ENCODE data around the gene LMLN.
"Not testable (repeated sequence)": the region's sequence is repeated elsewhere in the genome, so short reads cannot be mapped to it uniquely, and the experiment has no call there.

The LMLN gene

DNA sequence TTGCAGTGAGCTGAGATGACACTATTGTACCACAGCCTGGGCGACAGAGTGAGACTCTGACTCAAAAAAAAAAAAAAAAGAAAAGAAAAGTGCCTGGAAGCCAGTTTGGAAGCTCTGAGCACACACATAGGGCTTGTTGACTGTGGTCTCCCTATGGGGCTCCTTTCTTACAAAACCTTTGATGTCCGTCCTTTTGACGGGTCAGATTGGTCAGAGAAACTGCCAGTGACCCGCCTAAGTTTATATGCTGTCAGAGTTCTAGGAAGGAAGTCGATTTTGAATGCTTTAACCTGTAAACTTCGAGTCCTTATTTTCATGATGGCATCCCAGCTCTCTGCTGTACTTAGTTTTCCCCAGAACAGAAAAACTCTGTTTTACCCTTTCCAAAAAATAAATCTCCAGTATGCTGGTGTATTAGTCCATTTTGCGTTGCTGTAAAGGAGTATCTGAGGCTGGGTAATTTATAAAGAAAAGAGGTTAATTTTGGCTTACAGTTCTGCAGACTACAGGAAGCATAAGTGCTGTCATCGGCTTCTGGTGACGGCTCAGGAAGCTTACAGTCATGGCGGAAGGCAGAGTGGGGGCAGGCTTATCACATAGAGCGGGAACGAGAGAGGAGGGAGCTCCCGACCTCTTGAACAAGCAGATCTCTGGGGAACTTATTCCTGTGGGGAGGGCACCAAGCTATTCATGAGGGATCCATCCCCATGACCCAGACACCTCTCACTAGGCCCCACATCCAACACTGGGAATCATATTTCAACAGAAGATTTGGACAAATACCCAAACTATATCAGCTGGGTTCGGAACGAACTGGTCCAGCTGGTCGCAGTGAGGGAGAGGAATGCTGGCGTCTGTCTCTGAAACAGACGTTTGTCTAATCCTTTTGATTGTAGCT, 72.3 kb downstream of the LMLN start:
- H3K27me3 ChIP-seq (ENCODE audit: control insufficient read depth, insufficient read depth, low read length) = no peaks in the 10 kb centered on the region
- H3K4me1 ChIP-seq (ENCODE audit: control insufficient read depth, insufficient read depth, low read length) = no peaks in the 10 kb centered on the region
- no peak overlapping the region for H3K4me3 ChIP-seq (ENCODE audit: low read length)
- no peak overlapping the region for H3K27ac ChIP-seq (ENCODE audit: low read depth, low read length)
- no peaks in the 10 kb centered on the region for H3K36me3 ChIP-seq (ENCODE audit: control insufficient read depth, insufficient read depth, low read length)
- H3K9ac ChIP-seq (ENCODE audit: low read length) = no peak overlapping the region

DNA sequence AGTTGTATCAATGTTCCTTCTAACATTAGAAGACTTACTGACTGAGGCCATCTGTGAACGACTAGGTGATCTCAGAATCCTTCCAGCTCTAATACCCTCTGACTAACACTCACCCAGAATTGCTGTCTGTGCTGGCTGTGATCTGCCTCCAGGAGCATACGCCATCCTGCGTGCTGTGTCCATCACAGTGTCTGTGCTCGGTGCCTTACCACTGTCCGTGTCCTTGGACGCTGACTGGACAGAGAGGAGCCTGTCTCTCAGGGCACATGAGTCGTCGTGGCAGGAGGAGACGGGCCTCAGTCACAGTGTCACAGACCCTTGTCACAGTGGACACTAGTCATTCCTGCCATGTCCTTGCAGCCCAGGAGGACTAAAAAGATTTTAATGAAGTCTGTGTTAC, 83.1 kb downstream of the LMLN start:
- no peak overlapping the region for H3K27ac ChIP-seq (ENCODE audit: low read depth, low read length)
- H3K27me3 ChIP-seq (ENCODE audit: control insufficient read depth, insufficient read depth, low read length) = no peaks in the 10 kb centered on the region
- no peak overlapping the region for H3K9ac ChIP-seq (ENCODE audit: low read length)
- peaks cover 4% of the 10 kb centered on the region for H3K36me3 ChIP-seq (ENCODE audit: control insufficient read depth, insufficient read depth, low read length)
- no peak overlapping the region for H3K4me3 ChIP-seq (ENCODE audit: low read length)
- no peaks in the 10 kb centered on the region for H3K4me1 ChIP-seq (ENCODE audit: control insufficient read depth, insufficient read depth, low read length)

DNA sequence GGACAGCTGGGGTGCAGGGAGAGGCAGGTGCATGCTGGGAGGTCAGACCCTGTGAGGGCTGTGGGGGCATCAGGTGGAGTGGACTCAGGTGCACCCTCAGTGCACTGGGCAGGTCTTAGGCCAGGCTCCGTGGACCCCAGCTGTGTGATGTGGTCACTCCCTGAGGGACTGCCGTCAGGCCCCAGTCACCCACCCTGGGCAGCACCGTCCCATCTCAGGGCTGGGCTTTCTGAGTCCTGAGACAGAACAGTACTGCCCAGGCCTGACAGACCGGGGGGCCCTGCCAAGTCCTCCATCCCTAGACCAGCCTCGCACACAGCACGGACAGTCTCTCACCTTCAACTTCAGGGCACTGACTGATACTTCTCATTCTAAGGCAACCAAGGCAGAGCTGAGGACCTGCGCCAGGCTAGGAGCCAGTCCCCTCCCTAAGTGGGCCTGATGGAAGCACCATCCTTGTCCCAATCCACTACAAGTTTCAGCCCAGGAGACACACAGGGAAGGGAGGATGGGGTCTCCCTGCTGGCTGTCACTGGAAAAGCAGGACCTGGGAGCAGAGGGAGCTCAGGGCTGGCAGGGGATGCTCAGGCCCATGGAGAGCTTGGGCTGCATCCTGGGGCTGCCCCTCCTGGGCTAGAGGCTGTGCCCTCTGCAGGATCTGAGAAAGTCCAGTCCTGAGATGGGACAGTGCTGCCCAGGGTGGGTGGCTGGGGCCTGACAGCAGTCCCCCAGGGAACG, 86.3 kb downstream of the LMLN start:
- Histone ChIP-seq H3K27ac (ENCODE audit: low read depth, low read length) (no peak overlapping the region), H3K27me3 (ENCODE audit: control insufficient read depth, insufficient read depth, low read length) (no peaks in the 10 kb centered on the region), H3K36me3 (ENCODE audit: control insufficient read depth, insufficient read depth, low read length) (no peaks in the 10 kb centered on the region), H3K9ac (ENCODE audit: low read length) (no peak overlapping the region), H3K4me1 (ENCODE audit: control insufficient read depth, insufficient read depth, low read length) (no peaks in the 10 kb centered on the region), H3K4me3 (ENCODE audit: low read length) (no peak overlapping the region)

DNA sequence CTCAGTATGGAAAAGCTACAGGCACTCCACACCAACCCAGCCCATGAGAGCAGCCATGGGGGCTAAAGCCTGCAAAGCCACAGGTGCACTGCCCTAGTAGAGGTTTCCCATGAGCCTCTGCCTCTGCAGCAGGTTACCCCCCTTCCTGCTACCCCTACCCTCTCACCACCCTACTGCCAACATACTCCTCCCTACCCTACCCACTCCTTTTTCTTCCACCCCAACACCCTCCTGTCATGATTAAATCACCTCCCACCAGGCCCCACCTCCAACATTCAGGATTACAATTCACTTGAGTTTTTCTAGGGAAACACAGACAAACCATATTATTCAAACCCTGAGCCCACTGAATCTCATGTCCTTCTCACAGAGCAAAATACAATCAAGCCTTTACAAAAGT, 88.4 kb downstream of the LMLN start:
- Histone ChIP-seq H3K36me3 (ENCODE audit: control insufficient read depth, insufficient read depth, low read length) (no peaks in the 10 kb centered on the region), H3K27ac (ENCODE audit: low read depth, low read length) (no peak overlapping the region), H3K27me3 (ENCODE audit: control insufficient read depth, insufficient read depth, low read length) (no peaks in the 10 kb centered on the region), H3K9ac (ENCODE audit: low read length) (no peak overlapping the region), H3K4me1 (ENCODE audit: control insufficient read depth, insufficient read depth, low read length) (no peaks in the 10 kb centered on the region), H3K4me3 (ENCODE audit: low read length) (no peak overlapping the region)

DNA sequence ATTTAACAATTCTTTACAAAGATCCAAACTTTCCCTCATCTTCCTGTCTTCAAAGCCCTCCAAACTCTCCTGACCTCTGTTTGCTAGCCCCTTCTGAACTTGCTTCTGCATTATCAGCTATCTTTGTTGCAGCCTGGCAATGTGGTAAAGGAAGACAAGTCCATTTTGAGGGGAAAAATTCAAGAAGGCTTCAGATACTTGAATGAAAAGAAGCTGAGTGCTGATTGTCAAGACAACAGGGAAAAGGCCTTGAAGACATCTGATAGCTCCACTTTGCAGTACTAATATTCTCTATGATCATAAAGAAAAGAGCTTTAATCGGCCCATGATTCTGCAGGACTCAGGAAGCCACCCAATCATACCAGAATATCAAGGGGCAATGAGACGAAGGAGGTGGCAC, 91.8 kb downstream of the LMLN start:
- H3K27me3 ChIP-seq (ENCODE audit: control insufficient read depth, insufficient read depth, low read length) = no peaks in the 10 kb centered on the region
- H3K27ac ChIP-seq (ENCODE audit: low read depth, low read length) = no peak overlapping the region
- no peak overlapping the region for H3K9ac ChIP-seq (ENCODE audit: low read length)
- no peaks in the 10 kb centered on the region for H3K4me1 ChIP-seq (ENCODE audit: control insufficient read depth, insufficient read depth, low read length)
- no peak overlapping the region for H3K4me3 ChIP-seq (ENCODE audit: low read length)
- H3K36me3 ChIP-seq (ENCODE audit: control insufficient read depth, insufficient read depth, low read length) = no peaks in the 10 kb centered on the region

DNA sequence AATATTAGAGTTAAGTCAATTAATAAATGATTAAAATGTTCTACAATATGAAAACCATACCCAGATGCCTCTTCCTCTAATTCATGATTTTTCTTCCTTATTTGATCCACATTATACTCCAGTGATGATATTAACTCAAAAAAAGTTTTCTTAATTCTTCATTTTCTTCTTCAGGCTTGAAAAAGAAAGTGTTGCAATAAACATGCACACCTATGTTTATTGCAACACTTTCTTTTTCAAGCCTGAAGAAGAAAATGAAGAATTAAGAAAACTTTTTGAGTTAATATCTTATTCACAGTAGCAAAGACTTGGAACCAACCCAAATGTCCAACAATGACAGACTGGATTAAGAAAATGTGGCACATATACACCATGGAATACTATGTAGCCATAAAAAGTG, 93.4 kb downstream of the LMLN start:
- not testable (repeated sequence) for H3K27me3 ChIP-seq (ENCODE audit: control insufficient read depth, insufficient read depth, low read length); H3K9ac ChIP-seq (ENCODE audit: low read length); H3K27ac ChIP-seq (ENCODE audit: low read depth, low read length); H3K4me1 ChIP-seq (ENCODE audit: control insufficient read depth, insufficient read depth, low read length); H3K4me3 ChIP-seq (ENCODE audit: low read length); H3K36me3 ChIP-seq (ENCODE audit: control insufficient read depth, insufficient read depth, low read length)

DNA sequence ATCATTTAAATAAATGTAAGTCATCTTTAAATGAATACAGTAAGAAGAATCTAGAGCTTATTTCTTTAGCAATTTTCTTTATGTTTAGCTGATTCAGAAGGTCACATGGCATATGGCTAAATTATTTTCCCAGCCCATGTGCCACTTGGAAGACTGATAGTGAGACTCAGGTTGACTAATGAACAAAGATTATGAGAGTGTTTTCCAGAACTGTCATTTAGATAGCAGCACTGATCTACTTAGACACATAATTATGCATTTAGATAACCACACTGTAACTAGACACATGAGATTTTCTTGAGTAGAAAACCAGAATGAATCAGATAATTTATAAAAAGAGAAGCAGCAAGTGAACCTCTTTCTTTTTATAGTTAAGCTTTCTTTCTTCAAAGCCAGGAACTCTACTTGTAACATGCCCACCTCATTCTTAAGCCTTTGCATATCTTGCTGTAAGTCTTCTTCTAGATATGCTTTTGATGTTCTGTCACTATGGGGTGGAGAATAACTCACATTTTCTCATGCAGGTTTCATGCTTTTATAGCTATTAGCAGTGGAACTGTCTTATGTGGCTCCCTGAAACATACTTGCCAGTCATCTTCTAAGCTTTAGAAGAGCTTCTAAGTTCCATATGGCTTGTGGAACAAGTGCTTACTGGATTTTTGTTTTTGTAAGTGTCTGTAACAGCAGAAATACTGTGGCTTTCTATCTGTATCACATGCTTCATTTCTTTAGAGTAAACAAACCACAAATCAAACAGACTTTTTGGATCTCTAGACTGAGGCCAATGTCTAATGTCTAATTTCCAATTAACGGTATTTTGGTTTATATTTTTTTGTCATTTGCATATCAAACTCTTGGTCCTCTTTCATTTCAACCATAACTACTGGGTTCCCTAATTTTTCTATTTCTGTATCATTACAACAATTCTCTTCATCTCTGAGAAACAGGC, 101.4 kb downstream of the LMLN start:
- Histone ChIP-seq H3K4me3 (ENCODE audit: low read length) (no peak overlapping the region), H3K27me3 (ENCODE audit: control insufficient read depth, insufficient read depth, low read length) (no peaks in the 10 kb centered on the region), H3K27ac (ENCODE audit: low read depth, low read length) (no peak overlapping the region), H3K9ac (ENCODE audit: low read length) (no peak overlapping the region), H3K4me1 (ENCODE audit: control insufficient read depth, insufficient read depth, low read length) (no peaks in the 10 kb centered on the region), H3K36me3 (ENCODE audit: control insufficient read depth, insufficient read depth, low read length) (no peaks in the 10 kb centered on the region)

DNA sequence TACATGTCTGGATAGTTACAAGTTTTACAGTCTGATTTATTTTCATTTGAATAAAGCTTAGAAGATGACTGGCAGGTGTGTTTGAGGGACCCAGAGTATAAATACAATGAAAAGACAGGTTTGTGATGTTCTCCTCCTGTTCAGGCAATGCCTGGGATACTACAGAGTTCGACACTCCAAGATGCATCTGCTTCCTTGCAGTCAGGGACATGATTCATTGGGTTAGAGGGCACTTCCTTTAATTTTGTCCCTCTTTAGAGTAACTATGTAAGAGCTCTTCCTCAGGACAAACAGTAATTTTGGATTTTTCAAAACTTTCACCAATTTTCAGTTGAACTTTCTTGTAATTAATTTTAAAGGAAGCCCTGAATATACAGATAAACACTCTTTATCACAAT, 102.0 kb downstream of the LMLN start:
- no peak overlapping the region for H3K27ac ChIP-seq (ENCODE audit: low read depth, low read length)
- no peaks in the 10 kb centered on the region for H3K27me3 ChIP-seq (ENCODE audit: control insufficient read depth, insufficient read depth, low read length)
- H3K4me1 ChIP-seq (ENCODE audit: control insufficient read depth, insufficient read depth, low read length) = no peaks in the 10 kb centered on the region
- H3K36me3 ChIP-seq (ENCODE audit: control insufficient read depth, insufficient read depth, low read length) = no peaks in the 10 kb centered on the region
- no peak overlapping the region for H3K4me3 ChIP-seq (ENCODE audit: low read length)
- no peak overlapping the region for H3K9ac ChIP-seq (ENCODE audit: low read length)

DNA sequence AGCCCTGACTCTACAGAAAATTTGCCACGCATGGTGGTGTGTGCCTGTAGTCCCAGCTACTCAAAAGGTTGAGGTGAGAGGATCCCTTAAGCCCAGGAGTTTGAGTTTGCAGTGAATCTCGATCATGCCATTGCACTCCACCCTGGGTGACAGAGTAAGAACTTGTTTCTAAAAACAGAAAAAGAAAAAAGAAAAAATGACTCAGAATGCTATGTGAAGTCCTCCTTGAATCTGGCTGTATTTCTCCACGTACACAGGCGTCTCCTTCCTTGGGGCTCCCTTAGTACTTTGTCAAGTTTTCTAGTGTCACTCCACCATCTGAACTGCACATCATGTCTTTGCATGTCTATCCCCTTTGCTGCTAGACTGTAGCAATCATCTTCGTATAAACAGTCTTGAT, 104.4 kb downstream of the LMLN start:
- no peaks in the 10 kb centered on the region for H3K4me1 ChIP-seq (ENCODE audit: control insufficient read depth, insufficient read depth, low read length)
- no peaks in the 10 kb centered on the region for H3K27me3 ChIP-seq (ENCODE audit: control insufficient read depth, insufficient read depth, low read length)
- no peak overlapping the region for H3K4me3 ChIP-seq (ENCODE audit: low read length)

DNA sequence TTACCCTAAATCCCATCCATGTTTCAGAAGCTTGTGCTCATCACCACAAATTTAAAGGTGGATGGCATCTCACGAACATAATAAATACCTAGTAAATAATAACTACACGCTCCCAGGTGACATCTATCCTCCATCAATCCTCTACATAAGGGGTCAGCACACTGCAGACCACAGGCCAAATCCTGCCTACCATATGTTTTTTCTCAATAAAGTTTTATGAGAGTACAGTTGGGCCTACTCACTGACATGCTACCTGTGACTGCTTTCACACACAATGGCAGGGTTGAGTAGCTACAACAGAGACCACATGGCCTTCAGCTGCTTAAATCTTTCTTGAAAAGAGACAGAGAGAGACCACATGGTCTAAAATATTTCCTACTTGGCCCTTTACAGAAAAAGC, 105.9 kb downstream of the LMLN start:
- Histone ChIP-seq H3K27ac (ENCODE audit: low read depth, low read length) (no peak overlapping the region), H3K4me3 (ENCODE audit: low read length) (no peak overlapping the region), H3K4me1 (ENCODE audit: control insufficient read depth, insufficient read depth, low read length) (no peaks in the 10 kb centered on the region), H3K9ac (ENCODE audit: low read length) (no peak overlapping the region), H3K27me3 (ENCODE audit: control insufficient read depth, insufficient read depth, low read length) (no peaks in the 10 kb centered on the region), H3K36me3 (ENCODE audit: control insufficient read depth, insufficient read depth, low read length) (no peaks in the 10 kb centered on the region)

More for the DNA sequence above, 104.4 kb downstream of the LMLN start:
- Histone ChIP-seq H3K9ac (ENCODE audit: low read length) (no peak overlapping the region), H3K27ac (ENCODE audit: low read depth, low read length) (no peak overlapping the region), H3K36me3 (ENCODE audit: control insufficient read depth, insufficient read depth, low read length) (no peaks in the 10 kb centered on the region)

DNA sequence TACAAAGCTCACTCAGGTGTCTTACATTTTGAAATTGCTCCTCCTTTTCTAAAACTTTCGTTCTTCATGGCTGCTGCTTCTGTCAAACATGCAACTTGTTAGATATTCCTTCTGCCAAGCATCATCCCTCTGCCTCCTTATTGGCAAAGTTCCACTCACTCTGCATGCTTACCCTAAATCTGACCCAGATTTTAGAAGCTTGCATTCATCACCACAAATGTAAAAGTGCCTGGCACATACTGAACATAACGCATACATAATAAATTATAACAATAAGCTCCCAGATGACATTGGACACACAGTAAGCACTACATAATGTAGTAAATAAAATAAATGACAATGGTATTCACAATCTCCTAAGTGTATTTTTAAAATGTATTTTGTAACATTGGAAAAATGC, 107.4 kb downstream of the LMLN start:
- Histone ChIP-seq H3K9ac (ENCODE audit: low read length) (no peak overlapping the region), H3K36me3 (ENCODE audit: control insufficient read depth, insufficient read depth, low read length) (no peaks in the 10 kb centered on the region), H3K4me3 (ENCODE audit: low read length) (no peak overlapping the region), H3K4me1 (ENCODE audit: control insufficient read depth, insufficient read depth, low read length) (no peaks in the 10 kb centered on the region), H3K27me3 (ENCODE audit: control insufficient read depth, insufficient read depth, low read length) (no peaks in the 10 kb centered on the region), H3K27ac (ENCODE audit: low read depth, low read length) (peak overlapping the region; percentile 37)

DNA sequence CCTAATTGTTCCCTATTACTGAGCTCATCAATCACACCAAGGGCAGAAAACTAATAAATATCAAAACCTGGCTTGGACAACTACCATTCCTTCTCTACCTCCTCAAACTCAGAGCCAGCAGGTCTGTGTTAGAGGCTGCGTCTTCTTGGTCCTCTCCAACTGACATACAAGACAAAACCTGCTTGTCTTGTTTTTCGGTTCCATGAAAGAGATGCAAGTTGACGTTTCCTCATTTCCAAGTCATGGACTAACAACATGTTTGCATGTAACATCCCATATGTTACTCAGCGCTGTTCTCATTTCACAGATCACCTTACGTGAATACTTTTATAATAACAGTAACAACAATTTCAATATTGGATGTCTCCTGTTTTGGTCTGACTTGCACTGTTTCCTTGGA, 110.9 kb downstream of the LMLN start:
- Histone ChIP-seq H3K27me3 (ENCODE audit: control insufficient read depth, insufficient read depth, low read length) (no peaks in the 10 kb centered on the region), H3K9ac (ENCODE audit: low read length) (no peak overlapping the region), H3K27ac (ENCODE audit: low read depth, low read length) (no peak overlapping the region), H3K4me3 (ENCODE audit: low read length) (no peak overlapping the region), H3K36me3 (ENCODE audit: control insufficient read depth, insufficient read depth, low read length) (no peaks in the 10 kb centered on the region), H3K4me1 (ENCODE audit: control insufficient read depth, insufficient read depth, low read length) (no peaks in the 10 kb centered on the region)
